GM19395 (cell line): ENCODE results near the gene MAP2.

Source experiments
- ATAC-seq: cut with Tn5 transposase; IDR thresholded peaks from one replicate; pipeline ENCODE4 v1.9.1; 2021; ENCODE audit warnings: mild to moderate bottlenecking, moderate library complexity; ENCODE audit not compliant: unreplicated experiment

The MAP2 gene

DNA sequence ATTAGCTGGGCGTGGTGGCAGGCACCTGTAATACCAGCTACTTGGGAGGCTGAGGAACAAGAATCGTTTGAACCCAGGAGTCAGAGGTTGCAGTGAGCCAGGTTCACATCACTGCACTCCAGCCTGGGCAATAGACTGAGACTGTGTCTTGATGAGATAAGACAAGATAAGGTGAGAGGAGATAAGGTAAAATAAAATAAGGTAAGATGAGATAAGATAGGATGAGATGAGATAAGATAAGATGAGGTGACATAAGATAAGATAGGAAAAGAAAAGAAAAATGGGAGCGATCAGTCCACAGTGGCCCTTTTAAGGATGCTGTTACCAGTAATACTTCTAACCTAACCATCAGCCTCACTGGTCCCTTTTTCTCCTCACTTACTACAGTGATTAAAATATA, 213.4 kb downstream of the MAP2 start:
- no peak for ATAC-seq

DNA sequence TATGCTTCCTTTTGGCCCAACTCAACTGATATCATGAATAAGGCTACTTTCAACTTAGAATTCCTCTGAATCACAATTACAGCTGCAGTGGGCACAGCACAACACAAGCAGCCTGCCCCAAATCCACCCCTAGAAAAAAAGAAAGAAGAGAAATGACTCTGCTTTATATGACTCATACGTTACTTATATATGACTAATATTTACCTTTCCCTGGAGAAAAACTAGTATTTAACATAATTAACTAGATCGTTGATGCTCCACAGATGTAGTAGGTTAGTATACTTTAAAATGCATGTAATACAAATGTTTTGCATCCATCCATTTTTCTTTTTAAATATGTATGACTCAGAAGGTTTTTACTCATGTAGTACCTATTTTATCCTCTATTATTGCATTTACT, 214.5 kb downstream of the MAP2 start:
- ATAC-seq: no peak

DNA sequence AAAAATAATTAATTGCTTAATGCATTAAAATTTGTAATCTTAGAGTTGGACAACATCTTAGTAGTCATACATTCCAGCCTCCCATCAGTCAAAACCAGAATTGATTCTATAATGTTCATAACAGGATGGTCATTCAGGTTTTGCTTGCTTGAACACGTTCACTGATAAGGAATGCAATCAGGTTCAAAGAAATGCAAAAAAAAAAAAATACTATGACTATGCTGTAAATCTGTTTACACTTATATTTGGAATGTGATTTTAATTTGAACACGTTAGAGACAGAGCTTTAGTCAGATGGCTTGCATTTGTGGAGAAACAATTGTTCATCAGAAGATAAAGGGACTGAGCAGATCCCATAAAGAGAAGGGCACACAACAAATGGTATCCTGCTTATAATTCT, 216.5 kb downstream of the MAP2 start:
- ATAC-seq: no peak

DNA sequence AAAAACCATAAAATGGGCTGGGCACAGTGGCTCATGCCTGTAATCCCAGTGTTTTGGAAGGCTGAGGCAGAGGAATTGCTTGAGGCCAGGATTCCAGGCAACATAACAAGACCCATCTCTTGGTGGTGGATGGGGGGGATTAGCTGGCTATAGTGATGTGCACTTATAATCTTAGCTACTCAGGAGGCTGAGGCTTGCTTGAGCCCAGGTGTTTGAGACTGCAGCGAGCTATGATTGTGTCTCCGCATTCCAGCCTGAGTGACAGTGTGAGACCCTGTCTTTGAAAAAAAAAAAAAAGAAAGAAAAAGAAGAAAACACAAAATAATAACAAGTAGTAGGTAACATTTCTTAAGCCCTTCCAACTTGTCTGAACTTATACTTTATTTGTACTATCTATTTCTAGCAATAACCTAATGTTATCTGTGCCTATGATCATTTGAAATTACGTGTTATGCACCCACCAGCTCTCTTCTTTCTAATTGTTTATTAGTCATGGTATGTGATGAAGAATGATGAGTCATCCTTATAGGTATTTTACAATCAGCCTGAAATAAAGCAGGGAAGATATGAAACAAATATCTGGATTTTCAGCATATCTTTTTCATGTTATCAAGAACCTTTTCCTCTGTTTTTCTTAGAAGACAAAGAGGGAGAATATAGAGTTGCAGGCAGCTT, 218.4 kb downstream of the MAP2 start:
- ATAC-seq: no peak

DNA sequence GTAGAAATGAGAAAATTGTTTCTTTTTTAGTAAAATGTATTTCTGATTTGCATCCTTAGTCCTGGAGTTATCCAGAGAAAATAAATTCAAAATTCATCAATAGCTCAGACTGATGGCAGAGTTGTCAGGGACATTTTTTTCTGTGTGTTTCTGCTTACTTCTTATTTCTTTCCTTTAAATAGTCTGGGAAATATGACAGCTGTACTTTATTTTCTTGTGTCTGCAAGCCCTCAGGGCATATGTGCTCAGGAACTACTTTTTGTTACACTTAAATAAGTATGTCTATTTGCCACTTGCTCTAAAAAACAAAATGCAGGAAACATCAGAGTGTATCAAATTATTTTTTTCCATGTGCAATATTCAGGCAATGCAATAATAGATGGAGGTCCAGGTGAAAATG, 221.0 kb downstream of the MAP2 start:
- no peak for ATAC-seq

DNA sequence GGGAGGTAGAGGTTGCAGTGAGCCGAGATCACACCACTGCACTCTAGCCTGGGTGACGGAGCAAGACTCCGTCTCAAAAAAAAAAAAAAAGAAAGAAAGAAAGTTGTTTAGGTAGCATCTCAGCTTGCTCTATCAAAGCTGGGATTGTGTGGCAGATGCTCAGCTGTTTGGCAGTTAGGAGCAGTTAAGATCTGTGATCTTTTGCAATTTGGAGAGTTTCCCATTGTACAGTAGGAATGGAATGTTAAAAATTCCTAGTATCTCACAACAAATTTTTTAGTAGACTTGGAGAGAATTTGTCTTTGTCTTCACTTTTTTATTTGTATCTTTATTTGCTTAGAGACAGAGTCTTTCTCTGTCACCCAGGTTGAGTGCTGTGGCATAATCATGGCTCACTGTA, 224.9 kb downstream of the MAP2 start:
- ATAC-seq: no peak

DNA sequence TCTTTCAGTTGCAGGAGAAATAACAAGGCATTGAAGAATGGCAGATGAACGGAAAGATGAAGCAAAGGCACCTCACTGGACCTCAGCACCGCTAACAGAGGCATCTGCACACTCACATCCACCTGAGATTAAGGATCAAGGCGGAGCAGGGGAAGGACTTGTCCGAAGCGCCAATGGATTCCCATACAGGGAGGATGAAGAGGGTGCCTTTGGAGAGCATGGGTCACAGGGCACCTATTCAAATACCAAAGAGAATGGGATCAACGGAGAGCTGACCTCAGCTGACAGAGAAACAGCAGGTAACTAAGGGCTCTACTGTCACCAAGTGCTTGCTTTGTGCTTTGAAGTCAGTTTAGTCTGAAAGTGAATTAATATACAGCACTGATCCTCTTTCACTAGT, 229.3 kb downstream of the MAP2 start:
- ATAC-seq: no peak

DNA sequence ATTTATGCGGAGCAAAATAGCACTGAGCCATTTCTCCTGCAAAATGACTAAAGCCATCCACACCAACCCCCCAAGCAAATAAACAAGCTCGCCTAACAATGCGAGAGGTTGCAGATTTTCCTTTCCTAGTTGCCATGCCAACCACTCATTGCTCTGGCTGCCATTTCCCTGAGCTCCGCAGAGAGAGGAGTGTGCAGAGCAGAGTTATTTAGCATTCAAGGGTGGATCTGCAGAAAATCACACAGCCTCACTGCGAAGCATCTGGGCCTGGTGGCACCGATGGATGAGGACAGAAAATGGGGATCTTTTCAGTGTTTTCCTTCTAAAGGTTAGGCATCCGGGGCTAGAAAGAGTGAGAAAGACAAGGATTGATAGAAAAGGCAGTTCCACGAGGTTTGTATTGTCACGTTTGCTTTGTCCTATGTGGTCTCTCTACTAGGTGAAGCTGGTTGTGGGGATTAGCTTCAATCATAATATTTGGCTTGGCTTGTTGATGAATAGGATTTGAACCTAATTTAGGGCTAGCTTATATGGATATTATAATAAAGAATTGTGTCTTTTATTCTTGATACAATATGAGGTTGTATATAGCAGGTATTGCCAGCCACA, 237.5 kb downstream of the MAP2 start:
- no peak for ATAC-seq

DNA sequence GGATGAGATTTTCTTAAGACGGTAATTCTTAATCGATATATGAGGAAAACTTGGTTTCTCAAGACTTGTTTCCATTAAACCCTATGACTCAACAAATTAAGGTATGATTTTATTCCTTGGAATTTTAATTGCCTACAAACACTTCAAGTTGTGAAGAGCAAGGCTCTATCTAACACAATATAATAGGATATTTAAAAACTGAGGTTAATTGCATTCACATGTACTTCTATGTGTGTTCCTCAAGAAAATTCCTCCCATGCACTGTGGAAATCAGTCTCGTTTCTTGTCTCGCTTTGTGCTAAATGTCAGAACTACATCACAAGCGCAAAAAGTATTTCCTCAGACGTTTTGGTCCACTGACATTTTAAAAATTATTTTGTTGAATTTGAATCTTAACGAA, 238.2 kb downstream of the MAP2 start:
- no peak for ATAC-seq

DNA sequence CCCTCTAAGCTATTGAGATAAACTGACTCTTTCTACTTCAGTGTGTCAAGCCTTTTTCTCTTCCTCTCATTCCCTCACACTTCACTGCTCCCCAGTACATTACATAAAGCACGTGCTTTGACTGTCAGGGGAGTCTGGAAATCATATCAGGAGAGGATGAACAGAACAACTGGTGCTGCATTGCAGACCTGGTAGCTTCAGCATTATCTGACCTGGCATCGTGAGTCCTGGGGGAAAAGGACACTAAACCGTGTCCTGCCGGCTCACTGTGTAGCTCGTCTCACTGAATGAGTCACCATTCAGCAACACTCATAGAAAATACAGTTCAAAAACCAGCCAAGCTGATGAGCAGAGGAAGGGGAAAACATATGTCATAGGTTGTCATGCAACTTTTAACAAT, 239.3 kb downstream of the MAP2 start:
- no peak for ATAC-seq

DNA sequence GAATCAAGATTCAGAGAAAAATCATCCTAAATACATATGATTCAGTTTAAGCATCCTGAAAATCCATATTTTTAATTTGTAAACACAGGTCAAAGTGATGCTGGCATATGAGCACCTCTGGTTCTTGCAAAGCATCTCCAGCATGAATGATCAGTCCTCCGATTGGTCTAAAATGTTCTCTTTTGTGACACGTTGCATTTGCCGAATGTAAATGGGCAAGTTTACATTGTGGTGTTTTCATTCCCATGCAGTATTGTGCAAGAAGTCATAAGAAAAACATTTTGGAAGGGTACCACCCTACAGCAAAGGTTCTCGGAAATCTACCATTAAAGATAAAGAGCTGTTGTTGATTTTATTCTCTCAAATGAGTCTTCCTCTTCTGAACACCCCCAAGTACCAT, 239.8 kb downstream of the MAP2 start:
- ATAC-seq: no peak

DNA sequence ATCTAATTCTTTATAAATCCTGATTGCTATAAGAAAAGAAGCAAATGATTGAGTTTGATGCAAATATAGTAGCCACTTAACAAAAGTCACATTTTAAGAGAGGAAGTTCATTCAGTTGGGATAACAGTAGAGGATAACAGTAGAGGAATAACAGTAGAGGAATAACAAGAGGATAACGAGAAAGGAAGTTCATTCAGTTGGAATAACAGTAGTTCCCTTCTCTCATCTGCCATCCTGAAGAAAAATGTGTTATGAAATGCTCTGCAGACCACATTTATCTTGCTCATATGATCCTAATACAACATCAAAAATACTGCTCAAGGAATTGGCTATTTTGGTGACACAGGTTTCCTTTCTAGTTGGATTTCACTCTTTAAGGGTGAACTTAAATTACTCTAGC, 242.4 kb downstream of the MAP2 start:
- ATAC-seq: no peak

DNA sequence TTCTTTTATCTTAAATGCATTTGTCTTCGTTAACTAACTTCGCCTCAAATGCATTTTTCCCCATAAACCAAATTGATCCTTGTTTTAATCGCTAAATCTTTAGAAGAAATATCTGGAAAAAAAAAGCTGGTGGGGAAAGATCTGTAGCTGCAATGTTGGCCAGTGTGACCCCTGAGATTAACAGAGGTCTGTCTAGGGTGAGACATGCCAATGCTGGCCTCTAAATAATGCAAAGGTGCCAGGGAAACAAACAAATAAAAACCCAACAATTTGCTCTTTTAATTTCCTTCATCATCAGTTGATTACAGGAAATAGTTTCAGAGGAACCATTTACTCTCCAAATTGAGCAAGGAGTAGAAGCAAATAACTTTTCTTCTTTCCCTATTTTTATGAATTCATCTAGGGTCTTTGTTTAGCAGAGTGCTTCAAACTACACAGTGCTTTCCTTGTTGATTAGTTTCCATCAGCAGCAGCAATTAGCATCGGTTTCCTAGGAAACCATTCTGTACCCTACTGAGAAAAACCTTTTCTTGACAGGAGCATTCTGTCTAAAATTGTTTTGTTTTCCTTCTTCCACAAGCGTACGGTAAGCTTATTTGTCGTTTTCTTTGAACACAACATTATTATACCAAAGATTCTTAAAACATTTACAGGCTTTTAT, 247.3 kb downstream of the MAP2 start:
- ATAC-seq: no peak

DNA sequence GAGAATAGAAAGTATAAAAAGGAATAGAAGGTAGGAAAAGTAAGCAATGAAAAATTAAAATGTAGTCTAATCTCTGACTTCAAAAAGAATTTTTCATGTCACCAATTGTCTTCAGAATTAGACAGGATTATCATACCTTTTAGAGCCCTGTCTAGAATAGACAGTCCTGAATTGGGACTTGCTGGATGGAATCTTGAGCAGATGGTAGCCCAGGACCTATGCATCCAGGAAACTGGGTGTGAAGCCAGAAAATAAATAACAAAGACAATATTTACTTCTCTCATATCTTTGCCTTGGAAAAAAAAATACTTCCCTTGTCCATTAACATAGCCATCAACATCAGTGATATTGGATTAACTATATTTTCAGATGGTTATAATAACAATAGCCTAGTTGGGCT, 250.0 kb downstream of the MAP2 start:
- ATAC-seq: no peak

DNA sequence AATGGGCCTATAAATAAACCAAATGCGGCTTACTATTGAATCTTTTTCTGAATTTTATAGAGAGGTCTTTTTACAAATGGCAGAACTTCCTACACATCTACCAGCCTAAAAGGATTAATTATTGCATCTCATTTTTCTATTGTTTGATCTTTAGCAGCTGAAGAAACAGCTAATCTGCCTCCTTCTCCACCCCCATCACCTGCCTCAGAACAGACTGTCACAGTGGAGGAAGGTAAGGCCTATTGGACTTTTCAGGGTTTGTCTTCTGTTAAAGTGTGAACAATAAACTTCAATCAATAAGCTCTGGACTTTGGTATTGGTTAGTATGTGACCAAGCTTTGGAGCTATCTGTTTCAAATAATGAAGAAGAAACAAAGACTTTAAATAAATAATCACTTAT, 256.7 kb downstream of the MAP2 start:
- ATAC-seq: no peak

DNA sequence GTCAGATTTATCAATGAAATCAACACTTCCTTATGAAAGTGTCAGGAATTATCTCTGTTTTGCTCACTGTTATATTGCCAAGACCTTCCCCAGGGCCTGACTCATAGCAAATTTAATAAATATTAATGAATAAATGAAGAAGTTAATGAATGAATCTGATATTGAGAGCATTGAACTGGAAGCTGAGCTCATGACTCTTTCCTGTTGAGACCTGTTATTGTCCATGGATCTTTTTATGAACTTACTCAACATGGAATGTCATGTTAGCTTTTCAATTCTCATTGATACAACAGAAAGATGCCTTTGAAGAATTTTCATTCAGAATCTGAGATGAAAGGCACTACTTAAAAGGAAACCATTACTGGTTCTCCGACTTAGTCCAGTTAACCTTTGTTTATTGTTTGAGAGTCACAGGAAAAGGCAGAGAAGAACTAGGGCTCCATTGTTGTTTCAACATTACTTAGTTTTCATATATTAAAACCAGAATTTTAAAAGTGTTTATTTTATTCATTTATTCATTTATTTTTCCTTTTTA, 257.4 kb downstream of the MAP2 start:
- ATAC-seq: no peak

DNA sequence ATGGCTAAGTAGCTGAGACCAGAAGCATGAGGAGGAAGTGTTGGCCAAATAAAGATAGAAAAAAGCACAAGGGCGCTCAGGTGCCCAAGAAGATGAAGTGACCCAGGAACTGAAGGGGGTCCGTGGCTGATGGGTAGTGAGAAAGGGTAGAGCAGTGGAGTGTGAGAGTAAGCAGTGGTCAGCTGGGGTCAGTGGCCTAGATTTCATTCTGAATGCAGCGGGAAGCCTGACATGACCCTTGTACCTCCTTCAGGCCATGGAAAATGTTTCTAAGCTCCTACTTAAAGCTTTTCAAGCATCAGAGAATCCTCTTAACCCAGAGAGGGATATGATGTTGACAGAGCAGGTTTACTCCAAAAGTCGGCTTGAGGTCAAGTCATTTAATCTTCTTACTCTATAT, 258.8 kb downstream of the MAP2 start:
- ATAC-seq: no peak

DNA sequence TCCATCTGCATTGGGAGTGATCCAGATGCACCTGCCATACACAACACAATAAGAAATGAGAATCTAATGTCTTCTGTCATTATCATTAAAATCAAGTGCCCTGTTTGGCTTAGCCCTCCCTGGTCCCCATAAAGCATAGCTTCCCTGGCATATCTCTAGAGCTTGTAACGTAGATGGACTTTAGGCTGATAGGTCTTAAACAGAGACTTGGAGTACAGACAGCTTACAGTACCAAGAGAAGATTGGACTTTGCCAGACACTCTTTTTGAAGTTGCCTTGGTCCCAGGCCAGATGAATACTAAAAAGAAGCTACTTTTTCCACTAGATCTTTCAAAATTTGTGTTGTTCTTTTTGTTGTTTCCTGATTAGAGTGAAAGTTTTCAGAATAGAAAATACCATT, 261.5 kb downstream of the MAP2 start:
- ATAC-seq: no peak

DNA sequence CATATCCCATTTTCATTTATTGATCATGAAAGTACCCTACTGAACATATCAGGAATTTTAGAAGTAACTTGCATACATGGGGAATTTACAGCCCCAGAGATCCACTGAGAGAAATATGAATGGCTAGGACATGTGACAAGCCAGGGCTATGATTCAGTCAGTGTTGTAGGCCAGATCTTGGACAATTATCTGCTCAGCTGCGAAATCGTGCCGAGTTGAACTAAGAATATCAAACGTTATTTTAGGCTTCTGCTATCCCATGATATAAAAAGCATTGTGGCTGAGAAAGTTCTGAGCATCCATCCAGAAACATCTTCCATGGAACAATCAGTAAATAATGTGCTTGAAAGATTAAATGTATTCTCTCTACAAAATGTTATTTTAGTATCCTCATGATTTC, 262.1 kb downstream of the MAP2 start:
- ATAC-seq: no peak

DNA sequence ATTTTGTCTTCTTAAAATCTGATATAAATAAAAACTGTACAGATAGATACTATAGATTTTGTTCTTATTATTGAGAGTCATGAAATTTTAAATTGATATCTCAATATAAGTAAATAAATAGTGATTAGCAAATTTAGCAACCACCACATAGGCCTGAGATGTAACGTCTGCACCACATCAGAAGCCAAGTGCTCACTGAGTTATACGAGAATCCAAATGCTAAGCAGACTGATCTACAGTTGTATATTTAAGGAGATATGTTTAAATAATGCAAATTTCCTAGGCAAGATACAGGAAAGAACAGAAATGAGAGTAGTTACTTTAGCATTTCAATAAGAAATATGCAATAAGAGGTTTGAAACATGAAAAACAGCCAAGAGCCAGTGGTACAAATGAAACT, 262.6 kb downstream of the MAP2 start:
- no peak for ATAC-seq

DNA sequence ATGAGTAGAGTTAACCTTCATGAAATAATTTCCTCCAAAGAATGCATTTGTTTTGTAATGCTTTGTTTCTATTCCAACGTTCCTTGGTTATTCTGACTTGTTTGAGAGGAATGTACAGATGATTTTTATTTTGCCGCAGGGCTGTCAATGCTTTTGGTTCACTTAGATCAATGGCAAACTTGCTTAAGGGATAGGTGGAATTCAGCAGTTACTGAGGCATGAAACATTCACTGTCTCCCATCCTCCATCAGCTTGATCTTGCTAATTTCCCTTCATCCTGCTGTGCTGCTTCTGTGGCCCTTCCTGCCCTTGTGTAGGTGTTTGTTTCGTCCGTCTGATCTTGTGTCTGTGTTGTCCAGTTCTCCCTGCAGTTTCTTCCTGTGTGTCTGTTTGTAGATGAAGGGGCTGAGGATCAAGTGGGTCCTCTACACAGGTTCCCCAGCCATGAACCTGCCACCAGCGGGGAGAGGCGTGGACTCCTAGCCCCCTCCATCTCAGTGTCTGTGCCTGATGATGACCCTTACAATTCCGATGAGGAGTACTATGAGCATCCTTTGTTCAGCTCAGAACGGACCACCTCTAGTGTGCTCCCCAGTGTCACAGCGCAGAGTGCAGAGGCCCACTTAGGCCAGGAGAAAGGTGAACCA, 263.6 kb downstream of the MAP2 start:
- ATAC-seq: no peak

DNA sequence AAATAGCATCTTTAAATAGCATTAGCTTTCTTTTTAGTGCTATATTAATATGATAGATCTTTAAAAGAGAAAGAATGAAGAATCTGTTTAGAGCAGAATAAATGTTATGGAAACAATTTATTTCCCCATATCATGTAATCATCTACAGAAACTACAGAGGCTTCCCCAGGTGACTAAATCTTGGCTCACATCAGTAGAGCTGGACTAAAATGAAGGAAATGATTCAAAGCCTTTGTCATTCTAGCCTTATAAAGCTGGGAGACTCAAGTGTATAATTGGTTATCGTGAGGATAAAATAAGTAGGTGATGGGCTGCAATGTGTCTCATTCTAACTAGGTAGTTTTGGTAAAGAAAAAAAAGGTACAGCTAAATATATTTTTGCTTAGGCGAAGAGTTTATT, 264.5 kb downstream of the MAP2 start:
- ATAC-seq: no peak
